DMS114 treated with DMSO at 0.1 percent for 48 hours (cell line): Measurements from ENCODE around the gene PGLYRP2.
"Not testable (repeated sequence)": the region's sequence is repeated elsewhere in the genome, so short reads cannot be mapped to it uniquely, and the experiment has no call there.

ENCODE experiments used
- DNase-seq: peaks from one replicate; lab custom pipeline; 2025; ENCODE audit not compliant: unreplicated experiment; lab: John Stamatoyannopoulos, UW

PGLYRP2 gene, protein sequence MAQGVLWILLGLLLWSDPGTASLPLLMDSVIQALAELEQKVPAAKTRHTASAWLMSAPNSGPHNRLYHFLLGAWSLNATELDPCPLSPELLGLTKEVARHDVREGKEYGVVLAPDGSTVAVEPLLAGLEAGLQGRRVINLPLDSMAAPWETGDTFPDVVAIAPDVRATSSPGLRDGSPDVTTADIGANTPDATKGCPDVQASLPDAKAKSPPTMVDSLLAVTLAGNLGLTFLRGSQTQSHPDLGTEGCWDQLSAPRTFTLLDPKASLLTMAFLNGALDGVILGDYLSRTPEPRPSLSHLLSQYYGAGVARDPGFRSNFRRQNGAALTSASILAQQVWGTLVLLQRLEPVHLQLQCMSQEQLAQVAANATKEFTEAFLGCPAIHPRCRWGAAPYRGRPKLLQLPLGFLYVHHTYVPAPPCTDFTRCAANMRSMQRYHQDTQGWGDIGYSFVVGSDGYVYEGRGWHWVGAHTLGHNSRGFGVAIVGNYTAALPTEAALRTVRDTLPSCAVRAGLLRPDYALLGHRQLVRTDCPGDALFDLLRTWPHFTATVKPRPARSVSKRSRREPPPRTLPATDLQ

DNA sequence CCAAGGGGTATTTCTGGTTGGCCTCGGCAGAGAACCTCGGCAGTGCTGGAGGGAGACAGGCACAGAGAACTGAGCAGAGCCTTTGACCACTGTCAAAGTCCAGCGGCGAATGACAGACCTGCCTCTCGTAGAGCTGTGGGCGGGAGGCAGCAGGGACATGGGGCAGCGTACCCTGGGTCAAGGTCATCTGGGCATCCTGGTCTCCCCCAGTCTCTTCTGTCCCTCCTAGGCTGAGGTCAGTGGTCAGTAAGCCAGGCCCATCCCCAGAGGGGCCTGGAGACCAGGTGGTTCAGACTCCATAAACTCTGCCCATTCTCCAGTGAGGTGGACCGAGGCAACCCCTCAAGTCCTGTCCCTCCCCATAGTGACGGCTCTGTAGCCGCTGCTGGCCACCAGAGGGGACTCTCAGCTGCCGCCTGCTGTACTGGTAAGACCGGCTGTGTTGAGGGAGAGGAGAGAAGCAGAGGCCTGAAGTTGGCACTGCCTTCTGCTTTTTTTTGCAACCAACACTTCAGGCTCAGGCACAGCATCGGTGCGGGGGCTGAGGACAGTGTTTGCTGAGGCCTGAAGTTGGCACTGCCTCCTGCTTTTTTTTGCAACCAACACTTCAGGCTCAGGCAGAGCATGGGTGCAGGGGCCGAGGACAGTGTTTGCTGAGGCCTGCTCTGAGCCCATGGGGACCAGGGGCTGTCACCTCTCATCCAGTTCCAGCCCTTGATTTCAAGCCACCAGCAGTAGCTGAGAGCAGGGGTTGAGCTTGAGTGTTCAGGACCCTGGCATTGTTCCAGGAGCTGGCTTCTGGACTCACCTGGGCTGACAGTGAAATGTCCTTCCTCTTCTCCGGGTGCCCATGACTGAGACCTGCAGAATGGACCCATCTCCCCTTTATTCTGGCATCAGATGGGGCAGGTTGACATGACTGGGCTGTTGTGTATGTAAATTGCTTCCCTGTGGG, at the start of gene PGLYRP2:
PGLYRP2 (minus strand) TSS at position 111 of the 955 bp plus-strand sequence. CDS start 130 bp downstream, outside the sequence.
- DNase-seq = peak; percentile 30

DNA sequence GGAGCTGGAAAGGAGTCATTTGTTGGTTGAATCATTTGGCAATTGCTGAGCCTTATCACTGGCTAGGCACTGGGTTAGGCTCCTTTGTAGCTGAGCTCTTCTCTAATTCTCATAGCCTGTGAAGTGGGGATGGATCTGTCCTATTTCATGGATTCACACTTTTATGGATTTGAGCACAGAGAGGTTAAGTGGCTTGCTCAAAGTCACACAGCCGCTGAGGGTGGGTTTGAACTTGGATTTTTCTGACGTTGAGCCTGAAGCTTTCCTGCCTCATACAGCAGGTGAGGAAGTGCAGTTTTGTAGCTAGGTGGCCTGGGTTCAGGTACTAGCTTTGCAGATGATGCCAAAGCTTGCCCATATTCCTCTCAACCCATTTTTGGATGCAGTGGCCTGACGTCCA, 48.4 kb upstream of the PGLYRP2 start:
- no peak for DNase-seq

DNA sequence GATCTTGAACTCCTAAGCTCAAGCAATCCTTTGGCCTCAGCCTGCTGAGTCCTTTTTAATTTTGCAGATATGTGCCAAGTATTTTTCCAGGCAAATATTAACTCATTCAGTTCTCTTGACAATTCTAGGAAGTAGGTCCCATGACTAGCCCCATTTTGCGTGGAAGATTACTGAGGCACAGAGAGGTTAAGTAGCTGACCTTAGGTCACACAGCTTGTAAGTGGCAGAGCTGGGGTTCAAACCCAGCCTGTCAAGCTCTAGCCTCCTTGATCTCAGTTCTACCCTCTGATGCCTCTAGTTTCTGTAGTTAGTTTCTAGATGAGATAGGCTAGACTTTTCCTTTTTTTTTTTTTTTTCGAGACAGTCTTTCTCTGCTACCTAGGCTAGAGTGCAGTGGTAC, 47.1 kb upstream of the PGLYRP2 start:
- DNase-seq = no peak

DNA sequence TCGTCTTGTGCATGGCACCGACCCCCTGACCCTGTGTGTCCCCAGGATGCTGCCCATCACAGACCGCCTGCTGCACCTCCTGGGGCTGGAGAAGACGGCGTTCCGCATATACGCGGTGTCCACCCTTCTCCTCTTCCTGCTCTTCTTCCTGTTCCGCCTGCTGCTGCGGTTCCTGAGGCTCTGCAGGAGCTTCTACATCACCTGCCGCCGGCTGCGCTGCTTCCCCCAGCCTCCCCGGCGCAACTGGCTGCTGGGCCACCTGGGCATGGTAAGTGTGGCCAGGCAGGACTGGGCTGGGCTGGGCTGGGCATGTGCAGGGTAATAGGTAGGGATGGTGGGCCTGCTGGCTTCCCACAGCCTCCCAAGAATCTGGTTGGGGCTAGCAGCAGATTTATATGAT, 46.0 kb upstream of the PGLYRP2 start:
- DNase-seq = no peak

DNA sequence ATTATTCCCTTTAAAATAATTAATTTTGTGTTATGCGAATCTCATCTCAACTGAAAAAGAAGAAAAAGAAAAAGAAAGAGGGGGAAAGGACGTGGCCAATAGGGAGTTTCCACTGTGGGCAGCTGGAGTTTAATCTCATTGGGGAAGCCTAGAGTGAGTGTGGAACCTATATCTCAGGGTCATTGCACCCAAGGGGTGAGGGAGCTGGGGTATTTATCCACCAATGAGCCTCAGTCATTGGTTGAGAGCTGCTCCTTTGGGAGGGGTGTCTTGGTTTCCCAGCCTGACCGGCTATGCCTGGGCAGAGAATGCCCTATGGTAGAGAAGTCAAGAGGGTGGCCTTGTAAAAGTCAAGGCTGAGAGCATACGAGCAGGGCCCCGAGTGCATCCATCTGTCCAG, 45.5 kb upstream of the PGLYRP2 start:
- no peak for DNase-seq

DNA sequence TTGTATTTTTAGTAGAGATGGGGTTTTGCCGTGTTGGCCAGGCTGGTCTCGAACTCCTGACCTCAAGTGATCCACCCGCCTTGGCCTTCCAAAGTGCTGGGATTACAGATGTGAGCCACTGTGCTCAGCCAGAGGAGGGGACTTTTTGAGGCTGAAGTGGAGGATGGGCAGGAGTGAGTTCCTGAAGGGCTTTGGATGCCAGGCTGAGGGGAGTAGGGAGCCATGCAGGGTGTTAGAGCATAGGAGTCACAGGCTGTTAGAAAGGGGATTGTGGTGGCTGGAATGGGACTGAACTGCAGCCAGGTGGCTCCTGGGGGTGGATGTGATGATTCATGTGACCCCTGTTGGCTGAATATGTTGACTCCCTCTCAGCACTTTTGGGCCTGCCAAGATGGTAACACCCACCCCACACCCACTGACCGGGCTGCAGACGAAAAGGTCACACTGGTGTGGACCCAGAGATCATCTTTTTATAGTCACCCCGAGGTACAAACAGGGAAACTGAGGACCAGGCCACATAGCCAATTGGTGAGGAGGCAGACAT, 40.2 kb upstream of the PGLYRP2 start:
- no peak for DNase-seq

DNA sequence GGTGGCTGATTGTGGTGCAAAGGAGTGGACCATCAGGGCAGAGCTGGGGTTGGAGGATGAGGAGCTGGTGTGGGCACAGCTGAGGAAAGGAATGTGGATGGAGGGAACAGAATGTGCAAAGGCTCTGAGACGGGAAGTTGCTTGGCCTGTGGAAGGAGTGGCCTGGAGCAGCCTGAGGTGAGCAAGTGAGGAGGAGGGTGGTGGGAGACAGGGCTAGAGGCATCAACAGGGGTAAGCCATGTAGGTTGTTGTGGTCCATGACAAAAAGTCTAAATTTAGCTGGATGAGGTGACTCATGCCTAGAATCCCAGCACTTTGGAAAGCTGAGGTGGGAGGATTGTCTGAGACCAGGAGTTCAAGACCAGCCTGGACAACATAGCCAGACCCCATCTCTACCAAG, 38.5 kb upstream of the PGLYRP2 start:
- no peak for DNase-seq

DNA sequence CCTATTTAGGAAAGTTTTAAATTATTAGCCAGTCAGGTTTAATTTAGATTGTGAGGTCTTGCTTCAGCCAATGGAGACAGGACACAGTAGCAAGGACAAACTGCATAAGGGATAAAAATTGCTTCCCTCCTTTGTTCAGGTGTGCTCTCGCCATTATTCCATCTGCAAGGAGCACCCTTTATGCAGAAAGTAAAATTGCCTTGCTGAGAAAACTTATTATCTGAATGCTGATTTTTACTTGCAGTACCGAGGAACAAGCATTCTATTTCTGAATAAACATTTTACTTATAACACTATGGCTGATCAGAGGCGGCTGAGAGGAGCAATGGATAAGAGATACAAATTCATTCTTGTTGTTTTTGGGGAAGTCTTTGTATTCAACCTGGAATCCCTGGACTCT, 37.1 kb upstream of the PGLYRP2 start:
- DNase-seq = no peak

DNA sequence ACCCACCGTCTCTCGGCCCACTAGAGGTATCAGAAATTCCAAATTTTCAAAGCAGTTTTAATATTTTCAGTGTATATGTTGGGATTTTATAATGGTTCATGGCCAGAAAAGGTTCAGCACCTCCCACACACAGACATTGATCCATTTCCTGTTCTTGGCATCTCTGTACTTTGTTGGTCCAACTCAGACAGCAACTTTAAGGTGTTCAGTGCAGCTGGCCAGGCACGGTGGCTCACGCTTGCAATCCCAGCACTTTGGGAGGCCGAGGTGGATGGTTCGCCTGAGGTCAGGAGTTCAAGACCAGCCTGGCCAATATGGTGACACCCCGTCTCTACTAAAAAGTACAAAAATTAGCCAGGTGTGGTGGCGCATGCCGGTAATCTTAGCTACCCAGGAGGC, 35.9 kb upstream of the PGLYRP2 start:
- not testable (repeated sequence) for DNase-seq

DNA sequence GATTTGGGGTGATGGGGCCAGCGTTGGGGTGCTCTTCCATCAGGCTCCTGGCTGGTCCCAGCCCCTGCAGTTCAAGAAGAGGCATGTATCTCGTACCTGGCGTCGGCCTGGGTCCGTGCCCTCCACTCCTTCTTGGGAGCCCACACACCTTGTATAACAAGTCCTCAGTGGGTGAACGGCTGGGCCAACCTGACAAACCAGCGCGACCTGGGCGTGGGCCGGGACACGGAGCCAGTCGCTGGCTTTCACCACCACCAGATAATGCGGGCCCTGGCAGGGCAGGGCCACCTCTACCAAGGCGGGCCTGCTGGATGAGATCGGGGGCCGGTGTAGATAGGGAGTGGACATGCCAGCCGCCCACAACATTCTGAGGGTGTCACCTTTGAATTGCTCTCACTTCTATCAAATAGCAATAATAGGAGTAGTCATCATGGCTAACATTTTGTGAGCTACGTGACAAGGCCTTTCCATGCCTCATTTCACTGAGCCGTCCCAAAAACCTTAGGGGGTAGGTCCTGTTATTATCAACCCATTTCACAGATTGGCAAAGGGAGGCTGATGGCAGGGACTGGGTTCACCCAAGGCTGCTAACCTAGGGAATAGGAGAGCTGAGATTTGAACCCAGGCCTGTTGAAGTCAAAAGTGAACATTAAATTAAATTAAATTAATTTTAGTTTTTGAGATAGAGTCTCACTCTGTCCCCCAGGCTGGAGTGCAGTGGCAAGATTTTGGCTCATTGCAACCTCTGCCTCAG, 32.5 kb upstream of the PGLYRP2 start:
- DNase-seq = no peak

DNA sequence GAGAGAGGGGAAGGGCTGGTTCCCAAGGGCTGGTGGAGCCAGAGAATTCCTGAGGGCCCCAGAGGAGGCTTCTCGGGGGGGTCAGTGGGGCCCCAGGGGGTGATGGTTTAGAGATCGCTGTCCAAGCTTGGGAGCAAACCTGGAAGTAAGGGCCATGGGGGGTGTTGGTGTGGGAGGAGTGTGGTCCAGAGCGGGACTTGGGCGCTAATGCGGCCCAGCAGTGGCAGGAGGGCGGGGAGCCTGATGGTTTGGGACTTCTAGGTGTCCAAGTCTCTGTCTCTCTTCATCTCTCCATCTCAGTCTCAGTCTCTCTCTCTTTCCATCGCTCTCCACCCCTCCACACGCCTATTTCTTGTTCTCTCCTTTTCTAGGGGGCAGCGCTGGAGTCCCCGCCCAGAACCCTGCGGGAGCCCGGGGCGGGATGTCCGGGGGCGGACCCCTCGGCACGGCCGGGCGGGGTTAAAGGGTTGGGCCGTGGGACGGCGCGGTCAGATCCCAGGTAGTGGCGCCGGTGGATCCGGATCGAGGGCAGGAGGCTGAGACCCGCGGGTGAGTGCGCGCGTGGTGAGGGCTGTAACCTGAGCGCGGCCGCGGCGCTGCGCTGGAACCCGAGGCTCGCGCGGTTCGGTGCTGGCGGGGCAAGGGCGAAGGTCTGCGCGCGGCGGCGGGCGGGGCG, 28.9 kb upstream of the PGLYRP2 start, which contains the start of gene CYP4F22:
CYP4F22 (plus strand) TSS at position 491 of the 676 bp plus-strand sequence. CDS start 16,812 bp downstream, outside the sequence.
- DNase-seq = no peak

DNA sequence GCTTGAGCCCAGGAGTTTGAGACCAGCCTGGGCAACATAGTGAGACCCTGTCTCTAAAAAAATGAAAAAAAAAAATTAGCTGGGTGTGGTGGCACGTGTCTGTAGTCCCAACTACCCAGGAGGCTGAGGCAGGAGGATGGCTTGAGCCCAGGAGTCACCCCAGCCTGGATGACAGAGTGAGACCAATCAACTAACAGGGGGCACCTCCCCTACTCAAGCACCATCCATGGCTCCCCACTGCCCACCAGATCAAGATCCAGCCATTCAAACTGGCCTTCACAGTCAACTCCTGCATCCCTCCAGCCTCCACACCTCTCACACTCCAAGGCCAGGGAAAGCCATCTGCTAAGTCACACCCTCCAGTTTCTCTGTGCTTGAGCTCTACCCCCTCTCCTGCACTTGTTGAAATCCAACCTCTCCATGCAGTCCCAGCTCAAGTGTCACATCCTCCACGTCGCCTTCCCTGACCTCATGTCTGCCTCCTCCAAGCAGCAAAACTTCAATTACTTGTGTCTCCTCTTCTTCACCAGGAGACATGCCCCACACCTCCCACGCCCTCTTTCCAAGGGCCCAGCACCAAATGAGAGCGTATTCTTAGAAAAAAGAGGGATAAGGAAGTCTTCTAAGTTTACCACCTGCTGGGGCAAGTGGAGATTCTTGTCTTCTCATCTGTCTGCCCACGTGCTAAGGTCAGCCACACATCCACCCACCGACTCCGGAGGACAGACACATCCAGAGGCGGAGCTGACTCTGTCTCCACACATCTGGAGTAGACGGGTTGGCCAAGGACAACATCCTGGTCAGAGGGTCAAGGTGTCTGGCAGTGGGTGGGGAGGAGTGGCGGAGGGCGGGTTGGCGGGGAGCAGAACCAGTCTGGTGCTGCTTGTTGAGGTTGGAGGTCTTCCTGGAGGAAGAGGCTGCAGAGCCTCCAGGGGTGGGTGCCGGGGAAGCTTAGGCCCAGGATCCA, 28.1 kb upstream of the PGLYRP2 start:
- DNase-seq = no peak

DNA sequence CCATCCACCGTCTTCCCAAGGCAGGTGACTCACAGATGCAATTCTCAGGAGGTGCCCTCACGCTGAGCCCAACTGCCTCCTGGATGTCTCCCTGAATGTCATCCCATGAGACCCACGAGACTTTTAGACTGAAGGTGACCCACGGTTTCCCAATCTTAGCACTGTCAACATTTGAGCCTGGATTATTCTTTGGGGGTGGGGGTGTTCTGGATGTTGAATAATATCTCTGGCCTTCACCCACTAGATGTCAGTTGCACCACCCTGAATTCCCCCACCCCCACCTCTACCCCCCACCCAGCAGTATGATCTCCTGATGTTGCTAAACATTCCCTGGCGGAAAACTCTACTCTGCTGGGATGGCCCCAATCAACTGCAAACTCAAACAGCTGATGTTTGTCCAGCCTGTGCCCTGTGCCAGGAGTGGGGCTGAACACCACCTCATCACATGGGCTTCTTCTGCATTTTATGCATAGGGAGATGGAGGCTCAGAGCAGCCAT, 26.8 kb upstream of the PGLYRP2 start:
- no peak for DNase-seq

DNA sequence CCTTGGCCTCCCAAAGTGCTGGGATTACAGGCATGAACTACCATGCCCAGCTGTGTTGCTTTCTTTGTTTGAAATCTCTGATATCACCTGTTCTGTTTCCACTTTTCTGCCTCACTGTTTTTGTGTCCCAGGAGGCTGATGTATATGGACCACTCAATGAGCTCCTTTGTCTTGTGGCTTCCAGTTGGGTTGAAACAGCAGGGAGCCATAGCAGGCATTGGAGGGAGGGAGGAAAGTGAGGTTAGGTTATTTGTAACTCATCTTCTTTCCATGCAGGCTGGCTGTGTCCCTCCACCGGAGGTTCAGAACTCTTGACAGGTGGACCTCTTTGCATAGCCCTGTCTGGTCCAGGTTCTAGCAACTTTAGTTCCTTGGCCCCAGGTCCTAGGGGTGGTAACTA, 23.0 kb upstream of the PGLYRP2 start:
- DNase-seq = no peak

DNA sequence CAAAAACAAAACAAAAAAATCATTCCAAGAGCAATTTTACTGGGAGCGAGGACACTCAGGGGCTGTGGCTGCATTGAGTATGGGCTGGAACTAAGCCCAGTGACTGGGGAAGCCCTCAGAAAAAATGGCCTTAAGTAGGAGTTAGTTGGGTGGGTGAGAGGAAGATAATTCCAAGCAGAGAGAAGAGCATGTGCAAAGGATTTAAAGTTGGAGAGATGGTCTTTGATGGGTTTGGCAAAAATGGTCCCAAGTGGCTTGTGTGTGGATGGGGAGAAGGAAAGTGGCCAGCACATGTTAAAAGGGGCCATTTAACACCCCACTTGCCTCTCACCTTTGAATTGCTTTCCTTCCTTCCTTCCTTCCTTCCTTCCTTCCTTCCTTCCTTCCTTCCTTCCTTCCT, 22.3 kb upstream of the PGLYRP2 start:
- no peak for DNase-seq

DNA sequence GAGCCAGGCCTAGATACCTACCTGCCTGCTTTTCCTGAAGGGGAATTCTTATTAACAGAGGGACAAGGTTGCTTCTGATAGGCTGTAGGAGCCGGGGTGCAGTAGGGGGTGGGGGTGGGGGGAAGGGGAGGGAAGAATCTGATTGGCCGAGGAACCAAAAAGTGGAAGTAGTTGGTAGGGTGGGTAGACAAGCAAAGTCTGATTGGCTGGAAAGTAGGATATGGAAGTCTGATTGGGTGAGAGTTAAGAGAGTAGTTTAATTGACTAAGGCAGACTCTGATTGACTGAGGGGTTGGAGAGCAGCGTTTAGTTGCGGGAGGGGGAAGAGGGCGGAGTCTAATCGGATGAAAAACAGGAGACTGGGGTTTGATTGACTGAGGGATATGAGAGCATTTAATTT, 19.6 kb upstream of the PGLYRP2 start:
- DNase-seq = no peak

DNA sequence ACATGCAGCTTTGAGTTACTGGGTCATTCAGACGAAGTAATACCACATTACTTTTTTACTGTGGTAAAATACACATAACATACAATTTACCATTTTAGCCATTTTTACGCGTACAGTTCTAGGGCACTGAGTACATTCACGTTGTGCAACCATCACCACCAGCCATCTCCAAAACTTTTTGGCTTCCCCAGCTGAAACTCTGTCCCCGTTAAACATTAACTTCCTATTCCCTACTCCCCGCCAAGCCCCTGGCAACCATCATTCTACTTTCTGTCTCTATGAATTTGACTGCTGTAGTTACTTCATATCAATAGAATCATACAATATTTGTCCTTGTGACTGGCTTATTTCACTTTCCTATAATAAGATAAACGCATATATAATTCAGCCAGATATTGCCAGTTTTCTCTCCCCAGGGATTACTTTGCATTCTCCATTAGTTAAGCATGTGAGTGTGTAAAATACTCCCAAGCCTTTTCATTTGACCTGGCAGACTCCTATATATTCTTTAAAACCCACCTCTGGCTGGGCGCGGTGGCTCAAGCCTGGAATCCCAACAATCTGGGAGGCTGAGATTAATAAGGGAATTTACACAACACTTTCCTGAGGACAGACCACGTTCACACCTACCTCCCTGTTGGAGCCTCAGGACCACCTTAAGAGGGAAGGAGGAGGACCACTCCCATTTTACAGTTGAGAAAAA, 19.0 kb upstream of the PGLYRP2 start:
- DNase-seq = no peak

DNA sequence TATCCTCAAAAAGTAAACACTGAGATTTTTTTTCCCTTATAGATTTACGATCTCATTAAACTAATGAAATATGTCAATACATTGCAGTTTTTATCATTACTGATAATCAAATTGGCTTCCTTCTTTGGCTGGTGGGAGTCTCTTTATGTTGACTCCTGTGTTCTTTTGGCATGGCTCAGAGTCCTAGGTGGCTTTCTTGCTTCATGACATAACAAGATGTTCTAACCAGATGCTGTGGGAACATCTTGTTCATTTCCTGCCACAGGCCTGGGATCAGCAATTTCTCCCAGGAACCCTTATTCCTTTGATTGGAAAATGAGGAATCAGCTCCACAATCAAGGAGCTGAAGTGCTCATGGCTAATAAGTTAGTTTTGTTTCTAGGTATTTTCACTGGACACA, 15.8 kb upstream of the PGLYRP2 start:
- no peak for DNase-seq
